NCI-H146 (cell line): ENCODE data around the gene ANKRD11.

Source experiments
- DNase-seq: peaks from one replicate; lab custom pipeline; 2025; lab: John Stamatoyannopoulos, UW

Gene ANKRD11

DNA sequence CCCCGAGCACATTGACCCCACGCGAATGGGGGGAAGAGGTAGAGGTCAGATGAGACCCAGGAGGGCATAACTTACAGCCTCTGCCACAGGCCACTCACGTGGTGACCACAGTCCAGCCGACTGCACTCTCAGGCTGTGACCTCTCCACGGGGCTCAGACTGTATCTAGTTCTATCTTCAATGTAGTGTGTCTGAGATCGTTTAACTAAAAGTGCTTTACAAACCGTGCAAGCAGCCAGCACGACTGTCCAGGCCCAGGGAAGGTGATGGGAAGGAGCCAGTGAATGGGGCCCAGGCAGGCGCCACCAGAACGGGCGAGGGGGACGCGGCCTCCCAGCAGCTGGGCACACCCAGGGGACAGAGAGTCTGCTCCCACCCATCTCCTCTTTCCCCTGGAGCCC is 108.6 kb downstream of the ANKRD11 start:
- no peak for DNase-seq

DNA sequence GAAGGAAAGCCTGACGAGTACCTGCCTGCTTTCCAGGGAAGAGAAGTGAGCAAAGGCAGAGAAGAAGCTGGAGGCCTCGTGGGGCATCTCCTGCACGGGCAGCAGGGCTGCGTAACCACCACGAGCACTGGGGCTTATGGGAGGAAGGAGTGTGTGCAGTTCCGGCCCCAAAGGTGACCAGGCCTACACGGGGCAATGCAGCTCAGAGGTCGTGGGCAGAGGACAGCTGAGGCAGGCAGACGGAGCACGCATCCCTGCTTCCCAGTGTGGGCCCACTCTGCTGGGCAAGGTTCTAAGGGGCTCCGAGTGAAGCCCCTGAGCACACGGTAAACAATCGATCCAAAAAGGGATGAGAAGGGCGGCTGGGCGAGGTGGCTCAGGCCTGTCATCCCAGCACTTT is 109.7 kb downstream of the ANKRD11 start:
- no peak for DNase-seq

DNA sequence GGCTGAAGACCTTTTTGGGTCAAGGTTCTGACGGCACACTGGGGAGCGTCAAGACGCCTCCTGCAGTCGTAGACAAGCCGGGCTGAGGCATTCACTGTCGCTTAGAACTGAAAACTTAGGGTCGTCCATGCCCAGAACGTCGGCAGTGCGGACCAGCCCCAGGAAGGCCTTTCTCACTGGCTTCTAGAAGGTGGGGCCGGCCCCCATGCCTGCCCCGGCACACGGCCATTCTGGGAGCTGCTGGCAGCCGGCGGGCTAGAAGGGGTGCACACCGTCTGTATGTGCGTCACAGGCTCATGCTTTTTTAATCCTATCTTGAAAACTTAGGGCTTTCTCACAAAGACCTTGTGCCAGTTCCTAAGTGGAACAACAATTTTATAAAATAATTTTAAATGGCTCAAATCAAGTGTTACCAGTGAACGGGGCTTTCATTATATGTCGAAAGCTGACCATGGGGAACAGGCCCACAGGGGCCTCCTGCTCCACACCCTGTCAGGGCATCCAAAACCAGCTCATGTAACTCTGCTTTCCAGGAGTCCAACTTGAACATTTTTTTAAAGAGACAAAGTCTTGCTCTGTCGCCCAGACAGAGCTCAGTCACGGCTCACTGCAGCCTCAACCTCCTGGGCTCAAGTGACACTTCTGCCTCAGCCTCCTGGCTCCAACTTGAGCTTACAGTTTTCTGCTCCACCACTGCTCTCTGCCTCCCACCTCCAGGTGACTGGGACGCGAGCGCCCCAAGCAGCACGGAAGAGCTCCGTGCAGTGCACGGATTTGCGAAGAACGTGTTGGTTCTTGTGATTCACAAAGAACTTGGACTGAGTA is 111.2 kb downstream of the ANKRD11 start:
- DNase-seq, result no peak

DNA sequence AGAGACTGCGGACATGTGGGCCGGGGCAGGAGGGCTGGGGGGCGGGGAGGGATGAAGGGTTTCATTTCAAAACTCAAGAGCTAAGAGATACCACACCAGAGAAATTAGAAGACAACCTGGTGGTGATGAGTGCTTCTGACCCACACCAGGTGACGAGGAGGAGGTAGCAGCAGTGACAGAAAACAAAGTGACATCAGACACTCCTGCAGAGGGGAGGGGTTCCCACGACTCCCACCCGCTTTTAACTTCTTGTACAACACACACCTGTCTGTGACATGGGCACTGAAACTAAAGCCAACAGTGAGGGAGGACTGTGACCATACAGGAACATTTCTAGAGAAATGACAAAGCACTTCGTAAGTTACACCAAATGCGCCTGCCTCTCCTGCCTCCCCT is 112.9 kb downstream of the ANKRD11 start:
- no peak for DNase-seq

DNA sequence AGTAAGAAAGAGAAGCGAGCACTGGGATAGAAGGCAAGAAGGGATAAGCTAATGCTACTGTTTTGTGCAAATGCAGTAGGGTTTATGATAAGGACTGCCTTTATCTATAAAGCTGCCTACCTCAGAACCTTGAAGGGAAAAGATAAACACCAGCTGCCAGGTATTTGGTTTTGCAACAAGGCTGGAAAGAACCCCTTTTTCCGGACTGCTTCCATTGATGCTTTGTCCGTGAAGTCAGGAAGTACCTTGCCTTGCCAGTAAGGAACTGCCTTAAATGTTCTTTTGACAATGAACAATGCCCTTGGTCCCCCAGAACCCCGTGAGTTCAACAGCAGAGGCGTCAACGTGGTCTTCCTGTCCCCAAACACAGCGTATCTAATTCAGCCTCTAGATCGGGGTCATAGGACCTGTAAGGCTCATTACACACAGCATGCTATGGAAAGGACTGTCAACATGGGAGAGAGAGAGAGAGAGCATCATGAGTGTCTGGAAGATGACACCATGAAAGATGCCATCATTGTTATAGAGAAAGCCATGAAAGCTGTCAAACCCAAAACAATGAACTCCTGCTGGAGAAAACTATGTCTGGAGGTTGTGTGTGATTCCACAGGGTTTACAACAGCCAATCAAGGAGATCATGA is 113.4 kb downstream of the ANKRD11 start:
- DNase-seq, result peak; percentile 6

DNA sequence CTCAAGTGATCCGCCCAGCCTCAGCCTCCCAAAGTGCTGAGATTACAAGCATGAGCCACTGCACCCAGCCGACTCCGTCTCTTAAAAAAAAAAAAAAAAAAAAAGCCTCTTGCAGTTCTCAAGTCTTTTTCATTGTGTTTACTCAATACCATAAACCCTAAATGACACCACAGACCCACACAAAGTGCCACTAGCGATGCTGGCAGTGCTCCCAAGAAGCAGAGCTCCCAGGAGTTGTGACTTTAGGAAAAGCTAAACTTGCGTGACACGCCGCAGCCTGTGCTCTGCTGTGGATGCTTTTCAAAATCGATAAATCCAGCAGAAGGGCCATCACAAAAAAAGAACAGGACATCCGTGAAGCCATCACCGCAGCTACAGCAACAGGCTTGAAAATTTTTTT is 114.7 kb downstream of the ANKRD11 start:
- no peak for DNase-seq

DNA sequence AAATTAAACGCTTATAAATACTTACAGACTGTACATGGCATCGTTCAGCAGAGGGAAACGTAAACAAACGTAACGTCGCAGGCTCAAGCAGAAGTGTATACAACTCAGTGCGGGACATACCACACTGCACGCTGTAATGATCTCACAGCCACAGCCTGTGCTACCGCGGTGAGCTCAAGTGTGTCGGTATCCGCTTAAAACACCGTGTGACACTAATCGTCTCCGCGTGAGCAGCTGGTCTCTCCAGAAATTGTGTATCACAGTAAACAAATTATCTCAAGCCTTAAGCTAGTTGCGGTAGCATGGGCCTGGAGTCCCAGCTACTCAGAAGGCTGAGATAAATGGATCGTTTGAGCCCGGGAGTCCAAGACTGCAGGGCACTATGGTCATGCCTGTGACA is 115.3 kb downstream of the ANKRD11 start:
- DNase-seq, result no peak

DNA sequence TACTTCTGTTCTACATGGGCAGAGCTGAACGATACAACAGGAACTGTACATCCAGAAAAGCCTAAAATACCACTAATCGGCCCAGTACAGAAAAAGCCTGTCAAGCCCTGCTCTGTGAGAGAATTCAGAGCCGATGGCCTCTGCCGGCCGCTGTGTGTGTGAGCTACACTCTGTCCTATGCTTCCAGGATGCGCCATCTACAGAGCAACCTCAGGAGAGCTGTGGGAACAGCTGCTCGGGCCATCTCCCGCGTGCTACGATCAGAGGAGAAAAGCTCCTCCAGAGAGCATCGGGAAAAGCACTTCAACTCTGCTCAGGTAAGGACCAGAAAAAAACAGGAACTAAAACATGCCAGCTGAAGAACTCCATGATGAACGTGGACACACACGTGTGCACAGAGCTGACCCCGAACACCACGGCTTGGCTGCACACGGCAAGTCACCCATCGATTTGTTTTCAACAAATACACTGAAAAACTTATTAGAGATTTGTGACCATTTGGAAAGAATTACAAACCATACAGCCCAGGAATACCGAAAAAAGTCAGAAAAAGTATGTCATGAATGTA is 115.9 kb downstream of the ANKRD11 start:
- DNase-seq, result no peak

DNA sequence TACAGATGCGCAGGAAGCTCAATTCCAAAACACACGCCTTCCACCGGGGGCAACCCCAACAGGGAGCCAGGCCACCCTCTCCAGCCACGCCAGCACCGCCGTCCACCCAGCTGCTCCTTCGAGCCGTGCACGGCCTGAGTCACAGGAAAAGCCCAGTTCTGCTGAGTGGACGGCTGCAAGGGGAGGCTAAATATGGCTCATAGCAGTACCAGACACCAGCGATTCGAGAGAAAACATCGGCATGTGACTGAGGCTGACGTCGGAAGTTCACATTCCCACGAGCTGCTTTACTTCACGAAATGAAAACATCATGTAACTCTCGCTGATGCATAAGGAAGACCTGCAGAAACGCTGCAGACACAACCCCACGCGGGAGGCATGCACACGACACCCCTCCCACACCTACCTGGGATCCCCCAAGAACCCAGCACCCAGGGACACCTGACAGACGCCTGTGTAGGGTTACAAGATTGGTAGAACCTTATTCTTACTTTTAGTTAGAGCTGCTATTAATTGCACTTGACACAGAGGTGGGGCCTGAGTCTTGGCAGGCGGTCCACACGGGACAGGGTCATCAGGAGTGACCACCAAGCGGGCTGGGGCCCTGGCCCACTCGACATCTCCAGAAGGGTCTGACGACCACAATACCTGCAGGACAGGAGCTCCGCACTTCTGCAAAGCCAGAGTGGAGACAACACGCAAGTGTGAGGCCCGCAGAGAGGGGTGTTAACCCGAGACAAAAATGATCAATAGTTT is 116.8 kb downstream of the ANKRD11 start:
- DNase-seq, result no peak

DNA sequence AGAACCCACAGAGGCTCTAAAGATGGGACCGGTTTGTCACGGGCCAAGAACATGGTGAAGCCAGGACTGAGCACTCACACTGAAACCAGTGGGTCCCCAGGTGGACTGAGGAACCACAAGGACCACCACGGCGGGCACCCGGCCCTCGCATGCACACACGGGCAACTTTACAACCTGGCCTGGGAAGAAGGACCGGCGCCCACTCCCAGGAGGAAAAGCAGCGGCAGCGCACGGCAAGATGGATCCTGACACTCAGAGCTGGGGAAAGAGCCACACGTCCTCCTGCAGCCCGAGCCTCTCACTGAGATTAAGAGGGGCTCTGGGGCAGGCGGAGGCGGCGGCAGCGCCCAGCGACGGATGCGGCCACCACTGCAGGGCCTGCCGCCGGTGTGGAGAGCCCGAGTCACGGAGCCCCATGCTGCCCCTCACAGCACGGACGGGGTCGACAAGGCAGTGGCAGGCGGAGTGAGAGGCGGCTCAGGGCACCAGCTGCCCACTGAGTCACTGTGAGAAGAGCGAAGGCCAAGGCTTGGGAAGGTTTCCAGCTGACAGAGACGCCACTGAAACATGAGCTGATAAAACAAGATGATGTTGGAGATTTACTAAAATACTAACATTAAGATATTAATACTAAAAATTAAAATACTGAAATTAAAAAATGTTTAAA is 118.3 kb downstream of the ANKRD11 start:
- no peak for DNase-seq

DNA sequence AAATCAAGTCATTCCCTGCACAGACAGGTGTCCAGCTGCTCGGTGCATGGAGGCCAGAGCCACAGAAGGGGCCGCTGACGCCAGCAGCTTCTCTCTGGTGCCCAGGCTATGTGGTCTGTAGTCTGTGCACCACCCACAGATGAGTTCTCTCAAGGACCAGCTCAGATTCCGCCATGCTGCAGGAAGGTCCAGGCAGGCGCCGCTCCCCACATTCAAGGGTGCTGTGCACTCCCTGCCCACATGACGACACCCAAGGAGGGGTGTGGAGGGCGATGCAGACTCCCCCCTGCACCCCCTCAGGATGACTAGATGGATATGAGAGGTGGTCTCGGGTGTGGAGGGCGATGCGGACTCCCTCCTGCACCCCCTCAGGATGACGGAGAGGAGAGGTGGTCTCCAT is 119.0 kb downstream of the ANKRD11 start:
- no peak for DNase-seq

DNA sequence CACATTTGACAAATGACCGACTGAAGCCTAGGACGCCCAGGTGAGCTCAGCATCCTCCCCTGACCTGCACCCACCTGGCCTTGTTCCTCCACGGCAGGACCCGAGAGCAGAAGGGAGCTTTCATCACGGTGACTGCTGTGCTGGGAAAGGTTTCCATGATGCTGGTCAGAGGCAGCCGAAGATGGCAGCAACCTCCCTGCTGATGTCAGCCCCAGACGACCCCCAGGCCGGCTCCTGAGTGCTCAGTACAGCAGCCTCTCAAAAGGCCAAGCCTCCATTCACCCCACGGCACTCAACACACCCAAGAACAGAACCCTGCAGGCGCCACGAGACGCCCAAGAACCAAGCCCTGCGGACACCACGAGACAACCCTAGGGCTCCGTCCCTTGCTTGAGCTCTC is 119.8 kb downstream of the ANKRD11 start:
- DNase-seq, result no peak

DNA sequence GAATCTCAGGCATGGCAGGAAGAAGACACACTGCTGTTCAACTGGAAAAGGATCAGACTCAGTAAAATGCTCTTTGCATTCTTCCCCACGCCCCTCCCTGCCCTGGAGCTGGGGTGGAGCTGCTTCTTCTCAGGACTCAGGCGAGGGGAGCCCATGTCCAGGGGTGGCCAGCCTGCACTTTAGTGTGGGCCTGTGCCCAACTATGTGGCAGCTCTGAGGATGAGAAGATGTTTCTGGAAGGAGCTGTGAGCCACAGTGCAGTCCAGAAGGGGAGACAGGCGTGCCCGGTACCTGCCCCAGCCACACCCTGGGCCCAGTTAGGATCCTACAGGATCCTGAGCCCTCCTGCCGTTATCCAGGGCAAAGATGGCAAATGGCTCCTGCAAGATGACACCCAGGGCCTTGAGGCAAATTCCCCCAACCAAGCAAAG is 120.3 kb downstream of the ANKRD11 start:
- no peak for DNase-seq

DNA sequence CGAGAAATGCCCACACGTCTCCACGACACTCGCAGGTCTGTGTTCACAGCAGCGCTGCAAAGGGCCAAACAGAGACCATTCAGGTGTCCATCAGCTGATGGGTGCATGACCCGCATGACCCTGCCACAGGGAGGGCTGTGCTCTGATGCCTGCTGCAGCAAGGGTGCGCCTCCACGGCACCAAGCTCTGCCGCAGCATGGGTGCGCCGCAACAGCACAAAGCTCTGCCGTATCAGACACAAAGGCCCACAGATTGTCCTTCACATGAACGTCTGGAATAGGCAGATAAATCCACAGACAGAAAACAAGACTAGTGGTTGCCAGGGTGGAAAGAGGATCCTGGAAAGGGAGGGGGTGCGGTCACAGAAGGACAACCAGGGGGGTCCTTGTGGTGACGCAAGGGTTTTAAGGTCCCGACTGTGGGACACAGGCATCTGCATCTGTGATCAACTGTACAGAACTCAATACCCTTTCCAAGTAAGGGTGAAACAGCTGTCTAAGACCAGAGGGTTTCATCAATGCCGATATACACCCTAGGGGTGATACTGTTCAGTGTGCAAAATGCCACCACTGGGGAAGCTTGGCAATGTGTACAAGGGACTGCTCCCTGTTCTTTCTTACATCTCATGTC is 121.0 kb downstream of the ANKRD11 start:
- DNase-seq, result no peak

DNA sequence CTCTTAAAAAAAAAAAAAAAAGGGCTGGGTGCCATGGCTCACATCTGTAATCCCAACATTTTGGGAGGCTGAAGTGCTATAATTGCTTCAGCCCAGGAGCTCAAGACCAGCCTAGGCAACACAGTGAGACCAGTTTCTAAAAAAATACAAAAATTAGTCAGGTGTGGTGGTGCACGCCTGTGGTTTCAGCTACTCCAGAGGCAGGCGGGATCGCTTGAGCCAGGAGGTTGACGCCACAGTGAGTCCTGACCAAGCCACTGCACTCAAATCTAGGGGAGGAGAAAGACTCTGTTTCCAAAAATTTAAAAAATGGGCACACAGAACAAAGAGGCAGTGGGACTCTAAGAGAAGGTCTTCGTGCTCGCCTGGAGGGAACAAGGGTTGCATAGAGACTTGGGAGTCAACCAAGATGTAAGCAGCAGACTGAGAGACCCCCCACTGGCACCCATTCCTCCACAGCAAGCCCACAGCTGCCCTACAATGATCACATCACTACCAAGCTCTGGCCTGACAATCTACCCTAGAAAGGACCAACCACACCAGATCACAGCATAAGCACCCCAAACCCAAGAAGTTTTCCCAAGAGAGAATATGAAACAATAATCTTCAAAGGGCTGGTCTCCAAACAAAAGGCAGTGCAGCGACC is 121.6 kb downstream of the ANKRD11 start:
- no peak for DNase-seq

DNA sequence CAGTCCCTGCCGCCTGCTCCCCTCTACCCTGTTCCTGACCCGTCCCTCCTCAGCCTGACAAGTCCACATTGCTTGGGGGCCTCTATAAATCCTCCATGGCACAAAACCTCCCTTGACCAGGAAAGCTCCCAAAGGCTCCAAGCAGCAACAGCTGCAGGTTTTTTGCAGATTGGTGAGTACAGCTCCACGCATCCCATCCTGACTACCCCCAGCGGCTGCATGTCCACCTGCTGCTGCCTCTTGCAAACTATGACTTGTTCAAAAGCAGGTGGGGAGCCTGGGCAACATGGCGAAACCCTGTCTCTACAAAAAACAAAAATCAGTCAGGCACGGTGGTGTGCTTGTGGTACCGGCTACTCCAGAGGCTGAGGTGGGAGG is 122.8 kb downstream of the ANKRD11 start:
- no peak for DNase-seq

DNA sequence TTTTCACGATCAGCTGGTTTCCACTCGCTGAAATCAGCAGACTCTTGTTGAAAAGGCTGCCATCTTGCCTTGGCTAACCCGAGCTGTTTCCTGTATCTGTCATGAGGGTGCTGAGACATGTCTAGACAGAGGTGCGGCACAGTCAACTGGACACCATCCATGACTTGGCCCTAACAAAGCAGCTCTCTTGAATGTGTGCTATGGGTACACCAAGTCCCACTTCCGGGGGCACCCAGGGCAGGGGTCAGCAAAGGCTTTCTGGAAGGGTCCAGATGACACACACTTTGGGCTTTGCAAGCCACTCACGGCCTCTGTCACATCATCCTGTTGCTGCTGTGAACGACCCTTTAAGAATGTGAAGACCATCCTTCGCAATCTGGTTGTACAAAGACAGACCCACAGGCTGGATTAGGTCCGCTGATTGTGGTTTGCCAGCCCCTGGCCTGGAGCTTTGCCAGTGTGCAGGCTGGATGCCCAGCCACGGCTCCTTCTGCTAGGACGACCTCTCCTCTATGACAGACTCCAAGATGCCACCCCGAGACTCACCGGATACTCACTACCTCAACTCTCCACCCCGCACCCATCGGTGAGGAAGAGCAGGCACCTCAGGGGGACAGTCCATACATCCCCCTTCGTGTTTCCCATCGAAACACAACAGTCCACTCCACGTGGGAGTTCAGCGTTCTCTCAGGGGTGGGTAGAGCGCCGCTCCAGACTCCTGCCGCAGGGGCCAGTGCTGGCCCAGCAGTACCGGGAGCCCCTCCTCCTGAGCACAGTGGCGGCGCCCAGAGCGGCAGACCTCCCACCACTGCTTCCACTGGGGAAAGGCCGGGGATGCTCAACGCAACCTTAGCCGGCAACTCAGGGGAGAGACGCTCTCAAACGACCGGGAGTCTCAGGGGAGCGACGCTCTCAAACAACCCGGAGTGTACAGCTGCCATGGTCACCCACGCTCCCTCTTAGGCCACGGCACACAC is 123.5 kb downstream of the ANKRD11 start:
- DNase-seq, result no peak

DNA sequence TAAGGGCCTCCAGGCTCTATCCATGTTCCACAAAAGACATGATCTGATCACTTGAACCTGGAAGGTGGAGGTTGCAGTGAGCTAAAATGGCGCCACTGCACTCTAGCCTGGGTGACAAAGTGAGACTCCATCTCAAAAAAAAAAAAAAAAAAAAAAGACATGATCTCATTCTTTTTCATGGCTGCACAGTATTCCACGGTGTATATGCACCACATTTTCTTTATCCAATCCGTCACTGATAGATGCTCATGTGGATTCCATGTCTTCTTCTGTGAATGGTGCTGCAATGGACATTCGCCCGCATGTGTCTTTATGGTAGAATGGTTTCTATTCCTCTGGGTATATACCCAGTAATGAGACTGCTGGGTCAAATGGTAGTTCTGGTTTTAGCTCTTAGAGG is 124.4 kb downstream of the ANKRD11 start:
- no peak for DNase-seq

DNA sequence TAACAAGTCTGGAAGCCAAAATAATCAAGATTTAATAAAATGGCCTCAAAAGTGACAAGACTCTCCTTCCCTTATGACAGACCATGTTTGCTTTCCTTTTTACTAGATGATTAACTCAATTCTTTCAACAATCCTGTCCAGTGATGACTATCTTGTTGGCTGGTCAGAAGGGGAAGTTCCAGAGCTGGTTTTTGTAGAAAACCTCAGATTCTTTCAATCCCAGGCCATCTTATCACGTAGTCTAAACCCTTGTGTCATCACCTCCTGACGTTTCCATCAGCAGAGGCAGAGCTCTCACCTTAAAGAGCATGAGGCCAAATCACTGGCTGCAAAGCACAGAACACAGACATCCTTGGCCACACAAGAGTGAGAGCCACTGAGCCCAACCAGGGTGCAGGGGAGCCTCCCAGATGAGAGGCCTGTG is 125.3 kb downstream of the ANKRD11 start:
- DNase-seq, result no peak

DNA sequence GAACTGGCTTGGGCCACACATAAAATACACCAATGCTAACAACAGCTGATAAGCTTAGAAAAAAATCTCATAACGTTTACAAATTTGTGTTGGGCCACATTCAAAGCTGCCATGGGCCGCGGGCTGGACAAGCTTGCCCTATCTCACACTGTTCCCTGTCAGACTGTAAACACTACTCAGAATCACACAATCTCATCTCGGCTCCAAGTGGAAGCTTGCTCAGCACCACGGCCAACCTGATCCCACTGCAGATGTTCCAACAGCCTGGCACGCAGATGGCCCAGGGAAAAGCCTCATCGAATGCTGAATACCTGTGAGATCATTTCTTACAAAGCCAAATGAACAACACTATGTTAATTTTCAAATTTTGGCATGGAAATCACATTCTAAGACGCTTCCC is 125.8 kb downstream of the ANKRD11 start:
- DNase-seq, result no peak
